Common myeloid progenitor, CD34-positive (primary cell): Measurements from ENCODE around the gene SLC50A1.

Experiments
- CTCF ChIA-PET: fragments of 350-600 bp; sonication (Branson Sonifier 250); formaldehyde crosslinking; loops from one replicate; lab custom pipeline; 2021; ENCODE audit warnings: antibody characterized with exemption; lab: Charles Lee
- POLR2A ChIA-PET: fragments of 350-600 bp; sonication (Branson Sonifier 250); formaldehyde crosslinking; loops from one replicate; lab custom pipeline; 2021; ENCODE audit warnings: antibody characterized with exemption; lab: Charles Lee
- DNase-seq, 3 donors: peaks; one replicate each; pipeline versions ENCODE4 v3.0.0 to v3.0.0-alpha.2; 2013
- H3K27ac ChIP-seq, 2 experiments: 1 replicate in 1 of 2; 2 replicates in 1 of 2; pipeline ENCODE4 v1.7.0; 2013; ENCODE audit warnings: inconsistent platforms in 2 of 2, low read length in 2 of 2, mild to moderate bottlenecking in 2 of 2, low read depth in 1 of 2, moderate library complexity in 1 of 2; ENCODE audit not compliant: severe bottlenecking in 2 of 2, insufficient read depth in 1 of 2, poor library complexity in 1 of 2
- H3K27me3 ChIP-seq, 5 experiments: replicated peaks in 2 of 5; 1 replicate in 3 of 5; 2 replicates in 2 of 5; pipeline versions ENCODE4 v1.6.1 to v1.7.0; 2013; ENCODE audit warnings: low read length in 4 of 5, mild to moderate bottlenecking in 2 of 5, moderate library complexity in 2 of 5, inconsistent platforms in 1 of 5; ENCODE audit not compliant: insufficient read depth in 5 of 5, control insufficient read depth in 4 of 5
- H3K36me3 ChIP-seq, 4 experiments: 1 replicate in 2 of 4; 2 replicates in 2 of 4; pipeline versions ENCODE4 v1.6.1 to v1.7.0; 2013; ENCODE audit warnings: low read length in 3 of 4, control low read depth in 1 of 4, mild to moderate bottlenecking in 1 of 4; ENCODE audit not compliant: control insufficient read depth in 4 of 4, insufficient read depth in 4 of 4
- H3K4me1 ChIP-seq, 4 experiments: 1 replicate in 3 of 4; 2 replicates in 1 of 4; pipeline versions ENCODE4 v1.6.1 to v1.7.1; 2013; ENCODE audit warnings: low read length in 3 of 4, mild to moderate bottlenecking in 3 of 4, control low read depth in 1 of 4, inconsistent platforms in 1 of 4, moderate library complexity in 1 of 4; ENCODE audit not compliant: control insufficient read depth in 4 of 4, insufficient read depth in 4 of 4; ENCODE audit errors: control extremely low read depth in 1 of 4
- H3K4me3 ChIP-seq, 7 experiments: 1 replicate in 4 of 7; 2 replicates in 3 of 7; pipeline versions ENCODE4 v1.5.1 to v1.7.0; 2013; ENCODE audit warnings: mild to moderate bottlenecking in 7 of 7, low read length in 6 of 7, moderate library complexity in 6 of 7, inconsistent platforms in 2 of 7, low read depth in 2 of 7, control low read depth in 1 of 7; ENCODE audit not compliant: insufficient read depth in 4 of 7, control insufficient read depth in 1 of 7; ENCODE audit errors: extremely low read depth in 1 of 7
- H3K9me3 ChIP-seq, 5 experiments: 1 replicate in 4 of 5; 2 replicates in 1 of 5; pipeline versions ENCODE4 v1.6.1 to v1.7.1; 2013; ENCODE audit warnings: low read length in 4 of 5, mild to moderate bottlenecking in 2 of 5, inconsistent platforms in 1 of 5, low read depth in 1 of 5, moderate library complexity in 1 of 5; ENCODE audit not compliant: control insufficient read depth in 4 of 5, insufficient read depth in 2 of 5; ENCODE audit errors: control extremely low read depth in 1 of 5
- WGBS: methylation state at CpG from one replicate; pipeline ENCODE4 v1.1.5; 2013; ENCODE audit not compliant: insufficient coverage; 5-methylcytosine and 5-hydroxymethylcytosine counted together

SLC50A1 gene

DNA sequence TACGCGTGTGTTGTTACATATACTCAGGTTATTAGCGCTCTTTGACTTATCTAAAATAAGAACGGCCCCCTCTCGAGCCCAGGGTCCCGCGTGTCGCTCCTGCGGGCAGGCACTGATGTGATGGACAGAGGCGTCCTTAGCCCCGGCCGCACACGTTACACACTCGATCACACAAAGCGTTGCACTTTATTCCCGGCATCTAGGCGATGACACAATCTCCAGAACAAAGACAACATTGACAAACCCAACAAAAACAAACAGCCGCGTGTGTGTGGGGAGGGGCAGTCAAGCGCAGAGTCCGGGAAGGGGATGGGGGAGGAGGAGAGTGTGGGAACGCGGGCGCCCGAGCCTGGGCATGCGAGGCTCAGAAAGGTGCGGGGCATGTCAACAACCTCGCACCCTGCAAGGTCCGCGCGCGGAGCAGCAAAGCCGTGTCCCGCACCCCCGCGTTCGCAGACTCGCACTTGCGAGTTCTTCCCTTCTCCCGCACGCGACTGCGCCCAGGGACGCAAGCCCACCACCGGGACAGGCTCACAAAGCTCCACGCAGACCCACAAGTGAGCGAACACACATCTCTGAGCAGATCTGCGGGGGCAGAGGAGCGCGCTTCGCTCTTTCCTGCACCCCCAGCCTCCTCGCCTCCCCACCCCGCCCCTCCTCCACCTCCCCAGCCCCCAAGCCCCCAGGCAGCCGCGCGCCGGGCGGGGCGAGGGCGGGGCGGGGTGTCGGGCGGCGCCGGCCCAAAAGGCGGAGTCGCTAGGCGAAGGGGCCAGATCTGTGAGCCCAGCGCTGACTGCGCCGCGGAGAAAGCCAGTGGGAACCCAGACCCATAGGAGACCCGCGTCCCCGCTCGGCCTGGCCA lies 8.3 kb upstream of the SLC50A1 start, which contains the start of gene EFNA1:
Gene EFNA1, plus strand, starts transcription at position 772 of the 862 bp plus-strand sequence. CDS start 102 bp downstream, outside the sequence.
- H3K27ac ChIP-seq = peak within 1 kb of the TSS in 1 of 2 experiments; percentile 78
- CTCF ChIA-PET = interaction anchor here (1.0 to 8.6 kb wide), 7 partner anchors 9 to 45 kb away, joined by 3 to 52 read pairs (median 11); partner anchors contain the start of gene KRTCAP2
- peaks cover 0 to 11% (median 8%) of the 10 kb centered on the region in 4 experiments for H3K36me3 ChIP-seq
- WGBS = 0% methylated on average over 35 of the region's 76 CpGs
- peak in 2 of 3 donors; percentile 42 to 56 for DNase-seq
- peaks cover 0 to 9% (median 3%) of the 10 kb centered on the region in 5 experiments for H3K27me3 ChIP-seq
- POLR2A ChIA-PET = no interaction called here
- peak within 1 kb of the TSS; percentile 47 to 89 (median 82) for H3K4me3 ChIP-seq
- peaks cover 9 to 54% (median 49%) of the 10 kb centered on the region in 4 experiments for H3K4me1 ChIP-seq
- no peaks in the 10 kb centered on the region for H3K9me3 ChIP-seq

DNA sequence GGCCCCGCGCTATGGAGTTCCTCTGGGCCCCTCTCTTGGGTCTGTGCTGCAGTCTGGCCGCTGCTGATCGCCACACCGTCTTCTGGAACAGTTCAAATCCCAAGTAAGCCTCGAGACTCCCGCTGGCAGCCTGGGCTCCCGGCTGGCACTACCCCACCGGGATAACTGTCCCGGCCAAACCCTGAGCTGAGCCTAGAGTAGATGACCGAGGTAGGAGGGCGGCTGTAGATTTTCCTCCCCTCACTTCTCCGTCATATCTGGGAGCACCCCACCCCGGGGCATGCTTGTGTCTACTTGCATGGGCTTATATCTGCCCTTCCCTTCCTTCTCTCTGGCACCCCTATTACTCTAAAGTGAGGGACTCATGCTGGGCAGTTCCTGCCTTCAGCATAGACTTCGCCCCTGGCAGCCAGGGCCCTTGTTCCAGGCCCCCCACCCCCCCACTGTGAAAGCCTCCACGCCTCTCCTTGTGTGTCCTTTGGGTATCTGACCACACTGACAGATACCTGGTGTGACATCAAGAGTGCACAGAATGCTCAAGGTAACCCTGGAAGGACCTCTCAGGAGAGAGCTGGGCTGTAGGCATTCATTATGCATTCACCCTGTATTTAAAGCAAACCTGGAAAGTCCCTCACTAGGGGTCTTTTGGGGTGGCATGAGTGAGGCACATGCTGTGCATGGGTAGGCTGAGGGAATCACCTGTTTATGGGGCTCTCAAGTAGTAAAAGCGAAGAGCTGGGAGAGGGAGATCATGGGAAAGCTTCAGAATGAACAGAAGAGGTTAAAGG lies 7.5 kb upstream of the SLC50A1 start:
- CTCF ChIA-PET = interaction anchor here (1.0 to 8.6 kb wide), 9 partner anchors 9 to 44 kb away, joined by 3 to 52 read pairs (median 11); partner anchors contain the start of gene KRTCAP2
- POLR2A ChIA-PET = interaction anchor here (0.8 kb wide), 1 partner anchor 36 kb away, joined by 4 read pairs; no protein-coding TSS in a partner anchor

DNA sequence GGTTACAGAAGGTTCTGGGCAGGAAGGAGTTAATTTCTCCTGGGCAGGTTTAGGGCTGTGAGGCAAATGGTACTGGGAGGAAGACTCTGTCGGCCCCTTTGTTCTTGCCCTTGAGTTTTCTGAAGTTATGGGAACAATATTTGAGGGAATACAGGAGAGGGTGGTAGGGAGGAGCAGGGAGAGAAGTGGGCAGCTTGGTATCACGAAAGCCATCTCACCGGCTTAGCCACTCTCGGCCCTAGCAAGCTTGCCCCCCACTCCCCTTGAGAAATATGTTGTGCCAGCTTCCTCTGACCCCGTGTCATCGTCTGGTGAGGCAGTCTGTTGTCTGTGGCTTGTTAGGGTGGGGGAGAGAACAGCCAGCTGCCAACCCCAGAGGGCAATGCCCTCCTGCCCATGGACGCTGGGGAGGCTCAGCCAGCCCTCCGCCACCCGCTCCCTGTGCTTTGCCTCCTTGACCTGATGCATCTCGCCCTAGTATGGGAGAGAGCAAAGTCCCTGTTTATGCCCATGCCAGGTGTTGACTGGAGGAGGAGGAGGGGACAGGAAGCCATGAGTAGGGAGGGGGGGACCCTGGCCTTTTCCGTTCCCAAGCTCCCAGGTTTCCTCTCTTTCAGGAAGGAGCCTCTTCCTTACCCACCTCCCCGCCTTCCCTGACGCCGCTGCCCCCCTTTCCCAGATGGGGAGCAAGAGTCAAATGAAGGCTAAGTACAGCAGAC lies 6.7 kb upstream of the SLC50A1 start:
- Histone ChIP-seq H3K9me3 (no peaks in the 10 kb centered on the region), H3K4me3 (peak overlapping the region; percentile 2 to 89 (median 82)), H3K27me3 (peaks cover 0 to 9% (median 3%) of the 10 kb centered on the region in 5 experiments), H3K36me3 (peaks cover 0 to 23% (median 12%) of the 10 kb centered on the region in 4 experiments), H3K4me1 (peaks cover 9 to 54% (median 49%) of the 10 kb centered on the region in 4 experiments), H3K27ac (peak overlapping the region in 1 of 2 experiments; percentile 78)
- ChIA-PET POLR2A (interaction anchor here (0.8 to 0.9 kb wide), 2 partner anchors 8 to 37 kb away, joined by 3 to 4 read pairs; no protein-coding TSS in a partner anchor), CTCF (interaction anchor here (1.0 to 8.6 kb wide), 9 partner anchors 8 to 44 kb away, joined by 3 to 52 read pairs (median 11); partner anchors contain the start of gene KRTCAP2)
- DNase-seq = peak in 1 of 3 donors; percentile 42
- 6% methylated on average over 5 of the region's 14 CpGs for WGBS

More for the DNA sequence above, 7.5 kb upstream of the SLC50A1 start:
- DNase-seq = peak in 1 of 3 donors; percentile 37
- peaks cover 0 to 15% (median 10%) of the 10 kb centered on the region in 4 experiments for H3K36me3 ChIP-seq
- H3K9me3 ChIP-seq = no peaks in the 10 kb centered on the region
- 3% methylated on average over 15 of the region's 17 CpGs for WGBS
- H3K27ac ChIP-seq = peak overlapping the region in 1 of 2 experiments; percentile 78
- H3K4me3 ChIP-seq = peak overlapping the region; percentile 47 to 89 (median 82)
- peaks cover 0 to 9% (median 3%) of the 10 kb centered on the region in 5 experiments for H3K27me3 ChIP-seq
- H3K4me1 ChIP-seq = peaks cover 9 to 54% (median 49%) of the 10 kb centered on the region in 4 experiments

DNA sequence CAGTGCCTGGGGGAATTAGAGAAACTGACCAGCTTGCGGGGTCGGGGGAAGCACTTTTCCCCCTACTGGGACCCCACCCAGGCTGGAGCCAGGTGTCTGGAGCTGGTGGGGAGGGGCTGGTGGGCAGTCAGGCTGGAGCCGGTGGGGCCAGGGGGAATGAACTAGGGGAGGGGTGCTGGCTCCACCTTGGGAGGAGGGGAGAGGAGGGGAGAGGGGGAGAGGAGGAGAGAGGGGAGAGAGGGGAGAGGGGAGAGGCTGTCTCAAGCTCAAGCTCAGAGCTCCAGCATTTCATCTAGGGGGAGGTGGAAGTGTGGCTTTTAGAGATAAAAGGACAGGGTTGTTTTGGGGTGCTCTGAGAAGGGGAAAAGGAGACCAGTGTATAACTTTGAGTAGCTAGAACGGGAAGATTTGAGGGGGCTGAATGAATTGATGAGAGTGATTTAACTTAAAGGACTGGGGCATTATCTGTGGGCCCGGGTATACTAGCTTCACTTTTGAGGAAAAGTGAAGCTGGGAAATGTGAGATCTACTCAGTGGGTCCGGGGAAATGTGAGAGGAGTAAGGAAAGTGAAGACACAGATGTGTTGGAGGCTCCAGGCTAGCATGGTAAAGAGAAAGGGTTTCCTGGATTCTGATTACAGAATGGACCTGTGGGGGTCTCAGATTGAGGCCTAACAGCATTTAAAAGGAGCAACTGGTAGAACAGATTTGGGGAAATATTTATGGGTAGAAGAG lies 5.2 kb upstream of the SLC50A1 start:
- peak overlapping the region in 6 of 7 experiments; percentile 73 to 89 (median 84) for H3K4me3 ChIP-seq
- peak overlapping the region in 1 of 2 experiments; percentile 78 for H3K27ac ChIP-seq
- ChIA-PET CTCF (interaction anchor here (1.1 to 8.6 kb wide), 11 partner anchors 9 to 120 kb away, joined by 3 to 52 read pairs (median 7); partner anchors contain the start of gene KRTCAP2), POLR2A (interaction anchor here (0.9 to 2.0 kb wide), 2 partner anchors 37 to 67 kb away, joined by 3 to 8 read pairs; no protein-coding TSS in a partner anchor)
- DNase-seq = peak in 2 of 3 donors; percentile 45 to 64
- no peaks in the 10 kb centered on the region for H3K9me3 ChIP-seq
- H3K27me3 ChIP-seq = peaks cover 0 to 6% (median 3%) of the 10 kb centered on the region in 5 experiments
- WGBS = 11% methylated on average over 4 of the region's 6 CpGs
- H3K4me1 ChIP-seq = peaks cover 10 to 68% (median 62%) of the 10 kb centered on the region in 4 experiments
- H3K36me3 ChIP-seq = peaks cover 0 to 31% (median 18%) of the 10 kb centered on the region in 4 experiments

DNA sequence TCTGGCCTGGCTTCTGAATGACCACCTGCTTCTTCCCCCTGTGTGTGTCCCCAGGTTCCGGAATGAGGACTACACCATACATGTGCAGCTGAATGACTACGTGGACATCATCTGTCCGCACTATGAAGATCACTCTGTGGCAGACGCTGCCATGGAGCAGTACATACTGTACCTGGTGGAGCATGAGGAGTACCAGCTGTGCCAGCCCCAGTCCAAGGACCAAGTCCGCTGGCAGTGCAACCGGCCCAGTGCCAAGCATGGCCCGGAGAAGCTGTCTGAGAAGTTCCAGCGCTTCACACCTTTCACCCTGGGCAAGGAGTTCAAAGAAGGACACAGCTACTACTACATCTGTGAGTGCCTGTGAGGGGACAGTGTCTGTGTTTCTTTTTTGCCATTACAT lies 4.4 kb upstream of the SLC50A1 start:
- WGBS = 96% methylated on average over 8 of the region's 8 CpGs
- H3K27ac ChIP-seq = no peak overlapping the region

More for the DNA sequence above, 4.4 kb upstream of the SLC50A1 start:
- no peak for DNase-seq
- H3K4me1 ChIP-seq = peaks cover 10 to 64% (median 62%) of the 10 kb centered on the region in 4 experiments
- POLR2A ChIA-PET = interaction anchor here (0.9 to 2.0 kb wide), 2 partner anchors 36 to 68 kb away, joined by 3 to 8 read pairs; no protein-coding TSS in a partner anchor
- H3K36me3 ChIP-seq = peaks cover 0 to 31% (median 18%) of the 10 kb centered on the region in 4 experiments
- H3K9me3 ChIP-seq = no peaks in the 10 kb centered on the region
- CTCF ChIA-PET = interaction anchor here (1.1 to 8.6 kb wide), 6 partner anchors 10 to 62 kb away, joined by 3 to 52 read pairs (median 6); no protein-coding TSS in a partner anchor
- no peak overlapping the region for H3K4me3 ChIP-seq
- H3K27me3 ChIP-seq = peaks cover 0 to 5% (median 0%) of the 10 kb centered on the region in 5 experiments
